GM19043 (cell line): Measurements from ENCODE around the gene OPA3.
"Not testable (repeated sequence)": the region's sequence is repeated elsewhere in the genome, so short reads cannot be mapped to it uniquely, and the experiment has no call there.

Experiments
- ATAC-seq: cut with Tn5 transposase; IDR thresholded peaks from one replicate; pipeline ENCODE4 v1.9.1; 2021; ENCODE audit warnings: low read depth; ENCODE audit not compliant: unreplicated experiment

The OPA3 gene

GRCh38 chr19:45526143-45526542, 58.5 kb downstream of the OPA3 start:
- ATAC-seq, result no peak

- no peak for ATAC-seq
Observed at GRCh38 chr19:45524575-45525129, 60.0 kb downstream of the OPA3 start.

- ATAC-seq, result peak; percentile 64
Observed at GRCh38 chr19:45523642-45524256, 60.9 kb downstream of the OPA3 start.

DNA sequence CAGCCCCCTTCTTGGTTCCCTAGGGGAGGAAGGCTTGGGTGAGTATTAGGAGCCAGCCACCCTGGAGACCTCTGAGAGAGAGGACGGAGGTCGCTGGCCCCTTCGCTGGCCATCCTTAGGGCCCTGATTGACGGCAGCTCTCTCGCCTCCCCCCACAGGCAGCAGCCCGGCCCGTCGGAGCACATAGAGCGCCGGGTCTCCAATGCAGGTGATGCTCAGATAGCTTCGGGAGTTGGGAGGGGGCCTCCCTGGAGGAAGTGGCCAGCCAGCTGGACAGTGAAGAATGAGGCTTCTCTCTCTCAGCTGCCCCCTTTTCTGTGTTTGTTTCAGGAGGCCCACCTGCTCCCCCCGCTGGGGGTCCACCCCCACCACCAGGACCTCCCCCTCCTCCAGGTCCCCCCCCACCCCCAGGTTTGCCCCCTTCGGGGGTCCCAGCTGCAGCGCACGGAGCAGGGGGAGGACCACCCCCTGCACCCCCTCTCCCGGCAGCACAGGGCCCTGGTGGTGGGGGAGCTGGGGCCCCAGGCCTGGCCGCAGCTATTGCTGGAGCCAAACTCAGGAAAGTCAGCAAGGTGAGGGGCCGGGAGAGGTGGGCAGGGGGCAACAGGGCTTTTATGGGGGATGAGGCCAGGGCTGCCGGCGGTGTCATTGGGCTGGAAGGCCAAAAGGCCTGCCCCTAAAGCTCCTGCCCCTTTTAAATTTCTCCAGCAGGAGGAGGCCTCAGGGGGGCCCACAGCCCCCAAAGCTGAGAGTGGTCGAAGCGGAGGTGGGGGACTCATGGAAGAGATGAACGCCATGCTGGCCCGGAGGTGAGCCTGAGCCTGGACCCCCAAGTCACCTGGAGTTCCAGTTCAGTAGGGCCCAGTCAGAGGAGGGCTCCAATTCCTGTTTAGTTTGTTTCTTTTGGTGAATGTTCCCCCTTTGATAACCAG, 62.3 kb downstream of the OPA3 start:
- no peak for ATAC-seq

- ATAC-seq, result no peak
Observed at GRCh38 chr19:45518469-45518826, 66.2 kb downstream of the OPA3 start.

DNA sequence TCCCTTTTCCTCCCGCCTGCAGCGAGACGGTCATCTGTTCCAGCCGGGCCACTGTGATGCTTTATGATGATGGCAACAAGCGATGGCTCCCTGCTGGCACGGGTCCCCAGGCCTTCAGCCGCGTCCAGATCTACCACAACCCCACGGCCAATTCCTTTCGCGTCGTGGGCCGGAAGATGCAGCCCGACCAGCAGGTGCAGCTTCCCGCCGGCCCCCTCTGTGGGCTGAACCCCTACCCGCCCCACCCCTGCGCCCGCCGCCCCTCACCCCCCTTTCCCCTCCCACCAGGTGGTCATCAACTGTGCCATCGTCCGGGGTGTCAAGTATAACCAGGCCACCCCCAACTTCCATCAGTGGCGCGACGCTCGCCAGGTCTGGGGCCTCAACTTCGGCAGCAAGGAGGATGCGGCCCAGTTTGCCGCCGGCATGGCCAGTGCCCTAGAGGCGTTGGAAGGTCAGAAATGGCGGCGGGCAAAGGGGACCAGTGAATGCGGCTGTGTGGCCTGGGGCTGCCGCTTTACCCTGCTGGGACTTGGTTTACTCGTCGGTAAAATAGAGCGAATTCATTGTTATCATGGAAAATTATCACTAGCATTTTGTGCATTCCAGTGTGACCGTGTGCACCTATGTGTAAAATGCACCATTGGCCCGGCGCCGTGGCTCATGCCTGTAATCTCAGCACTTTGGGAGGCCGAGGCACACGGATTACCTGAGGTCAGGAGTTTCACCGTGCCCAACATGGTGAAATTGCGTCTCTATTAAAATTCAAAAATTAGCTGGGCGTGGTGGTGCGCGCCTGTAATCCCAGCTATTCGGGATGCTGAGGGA, 66.7 kb downstream of the OPA3 start:
- ATAC-seq, result no peak

GRCh38 chr19:45517238-45517637, 67.4 kb downstream of the OPA3 start:
- ATAC-seq, result no peak

DNA sequence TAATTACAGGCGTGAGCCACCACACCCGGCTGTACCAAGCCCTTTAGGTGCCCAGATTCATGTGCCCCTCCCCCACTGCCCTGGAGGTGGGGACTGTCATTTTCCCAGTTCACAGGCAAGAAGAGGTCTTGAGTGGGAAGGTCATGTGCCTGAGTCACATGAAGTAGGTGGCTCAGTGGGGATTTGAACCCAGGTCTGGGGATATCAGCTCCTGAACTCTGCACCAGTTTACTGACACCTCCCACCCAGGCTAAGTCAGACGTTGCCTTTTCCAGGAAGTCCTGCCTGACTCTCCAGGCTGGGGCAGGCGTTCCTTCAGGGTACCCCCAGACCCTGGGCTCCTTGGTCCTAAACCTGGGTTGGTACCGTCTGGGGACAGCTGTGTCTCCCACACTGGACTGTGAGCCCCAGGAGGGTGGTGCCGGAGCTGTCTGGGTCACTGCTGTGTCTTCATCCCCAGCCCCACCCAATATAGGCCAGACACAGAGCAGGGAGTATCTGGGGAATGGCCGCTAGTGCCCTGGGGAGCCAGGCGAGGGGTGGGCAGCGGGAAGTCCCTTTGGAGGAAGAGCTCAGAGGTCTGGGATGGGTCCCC, 68.7 kb downstream of the OPA3 start:
- ATAC-seq, result no peak

DNA sequence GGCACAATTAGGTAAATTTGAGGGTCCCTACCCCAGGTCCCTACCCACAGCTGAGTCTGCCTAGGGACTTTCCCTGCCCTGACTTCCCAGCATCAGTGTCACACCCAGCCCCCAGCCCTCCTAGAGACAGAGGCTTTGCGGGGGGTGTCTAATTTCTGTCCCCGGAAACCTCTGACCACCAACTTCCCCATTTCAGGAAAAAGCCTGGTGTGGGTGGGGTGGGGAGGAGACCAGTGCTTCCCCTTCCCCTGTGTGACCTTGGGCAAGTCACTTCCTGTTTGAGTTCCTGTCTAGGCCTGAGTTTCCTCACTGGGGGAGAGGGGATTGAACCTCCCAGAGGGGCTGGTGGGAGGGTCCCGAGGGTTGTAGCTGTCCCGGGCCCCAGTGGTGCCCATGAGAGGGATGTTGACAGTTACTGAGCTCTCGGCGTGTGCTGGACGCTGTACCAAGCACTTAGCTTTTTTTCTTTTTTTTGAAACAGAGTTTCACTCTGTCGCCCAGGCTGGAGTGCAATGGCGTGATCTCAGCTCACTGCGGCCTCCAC, 69.4 kb downstream of the OPA3 start:
- no peak for ATAC-seq

- ATAC-seq, result no peak
Observed at GRCh38 chr19:45514376-45515051, 70.1 kb downstream of the OPA3 start.

GRCh38 chr19:45512881-45513483, 71.6 kb downstream of the OPA3 start:
- no peak for ATAC-seq

DNA sequence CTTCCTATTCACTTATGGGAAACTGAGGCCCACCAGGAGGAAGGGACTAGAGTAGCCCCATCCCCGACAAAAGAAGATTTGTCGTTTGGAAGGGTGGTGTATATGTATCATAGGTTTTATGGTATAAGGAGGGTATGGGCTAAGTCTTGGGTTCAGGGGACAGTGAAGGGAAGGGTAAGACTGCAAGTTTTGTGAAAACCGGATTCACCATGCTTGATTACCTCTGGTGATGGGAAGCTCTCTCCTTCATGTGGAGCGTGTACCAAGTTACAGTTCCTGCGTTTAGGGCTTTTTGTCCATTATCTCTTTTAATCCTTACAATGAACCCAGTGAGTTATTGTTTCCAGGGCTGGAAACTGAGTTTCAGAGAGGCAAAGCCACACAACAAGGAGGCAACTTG, 73.5 kb downstream of the OPA3 start:
- no peak for ATAC-seq

GRCh38 chr19:45510352-45510751, 74.2 kb downstream of the OPA3 start:
- not testable (repeated sequence) for ATAC-seq

DNA sequence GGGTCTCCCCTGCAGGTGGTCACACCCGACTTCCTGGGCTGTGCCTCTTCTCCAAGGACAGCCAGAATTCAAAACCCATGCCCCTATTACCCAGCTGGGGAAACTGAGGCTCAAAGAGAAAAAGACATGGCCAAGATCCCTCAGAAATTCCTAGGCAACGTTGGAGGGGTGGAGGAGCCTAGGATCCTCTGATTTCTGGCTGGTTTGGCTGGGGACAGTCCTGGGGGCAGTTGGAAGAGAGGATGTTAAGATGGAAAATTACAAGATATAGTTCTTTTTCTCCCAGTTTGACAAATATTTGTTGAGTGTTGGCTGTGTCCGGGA, 74.9 kb downstream of the OPA3 start:
- ATAC-seq, result no peak

- no peak for ATAC-seq
Observed at GRCh38 chr19:45508861-45509691, 75.5 kb downstream of the OPA3 start.

- no peak for ATAC-seq
Observed at GRCh38 chr19:45508417-45508860, 76.2 kb downstream of the OPA3 start.

GRCh38 chr19:45507872-45508416, 76.7 kb downstream of the OPA3 start:
- ATAC-seq, result no peak
